HPDE6-E6E7 (cell line): Measurements from ENCODE around the gene MTUS2.
"Not testable (repeated sequence)": the region's sequence is repeated elsewhere in the genome, so short reads cannot be mapped to it uniquely, and the experiment has no call there.

Experiments
- DNase-seq: peaks from one replicate; pipeline ENCODE4 v3.0.0; 2011; ENCODE audit warnings: missing footprints; ENCODE audit errors: extremely low spot score

The MTUS2 gene

GRCh38 chr13:28958018-28958417, 137.9 kb downstream of the MTUS2 start:
- DNase-seq = no peak

DNA sequence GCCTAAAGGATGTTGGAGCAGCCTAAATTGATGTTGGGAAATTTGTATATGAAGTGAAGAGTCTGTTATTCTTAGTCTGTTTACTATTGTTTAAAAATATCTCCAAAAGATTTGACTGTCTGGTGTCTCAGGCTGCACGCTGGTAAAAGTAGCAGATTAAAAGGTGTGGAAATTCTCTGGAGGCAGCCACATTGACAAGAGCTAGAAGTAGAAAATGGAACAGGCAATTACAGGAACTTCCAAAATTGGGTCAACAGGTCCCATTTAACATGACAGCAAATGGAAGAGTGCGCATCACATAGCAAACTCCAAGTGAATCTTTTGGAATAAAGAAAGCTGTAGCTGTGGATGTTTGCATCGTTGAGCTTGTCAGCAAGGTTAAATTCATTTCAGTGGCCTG, 138.3 kb downstream of the MTUS2 start:
- no peak for DNase-seq

GRCh38 chr13:28964052-28964451, 143.9 kb downstream of the MTUS2 start:
- DNase-seq = no peak

DNA sequence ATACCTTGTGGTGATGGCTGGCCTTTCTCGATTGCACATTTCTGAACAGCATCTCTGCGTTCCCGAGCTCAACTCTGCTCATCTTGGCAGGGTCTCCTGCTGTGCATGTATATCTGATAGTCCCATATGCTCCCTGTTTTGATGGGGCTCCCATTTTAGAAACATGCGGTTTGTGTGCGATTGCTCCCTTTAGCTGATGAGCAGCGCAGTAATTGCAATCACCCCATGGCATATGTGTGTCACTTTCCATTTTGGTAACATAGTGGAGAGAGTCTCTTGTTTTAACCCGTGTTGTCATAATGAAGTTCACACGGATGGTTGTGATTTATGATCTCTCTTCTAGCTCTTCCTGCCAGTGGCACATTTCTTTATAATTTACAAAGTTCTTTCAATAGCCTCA, 144.7 kb downstream of the MTUS2 start:
- no peak for DNase-seq

GRCh38 chr13:28967029-28967915, 147.1 kb downstream of the MTUS2 start:
- DNase-seq = no peak

DNA sequence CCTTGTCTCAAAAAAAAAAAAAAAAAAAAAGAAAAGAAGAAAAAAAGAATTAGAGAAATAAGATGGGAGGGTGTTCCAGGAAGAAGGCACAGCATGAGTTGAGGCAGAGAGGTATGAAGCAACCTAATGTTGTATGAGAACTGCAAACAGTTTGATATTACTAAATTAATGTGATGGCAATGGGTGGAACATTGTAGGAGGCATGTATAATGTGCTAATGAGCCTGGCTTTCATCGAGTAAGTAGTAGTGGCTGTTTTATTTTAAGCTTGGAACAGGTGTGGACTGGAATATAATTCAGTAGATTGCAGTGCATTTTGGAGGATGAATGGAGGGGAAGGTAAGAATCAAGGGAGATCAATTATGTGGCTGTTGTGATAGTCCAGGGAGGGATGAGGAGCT, 156.1 kb downstream of the MTUS2 start:
- DNase-seq = no peak

- DNase-seq = no peak
Observed at GRCh38 chr13:28976636-28977035, 156.5 kb downstream of the MTUS2 start.

DNA sequence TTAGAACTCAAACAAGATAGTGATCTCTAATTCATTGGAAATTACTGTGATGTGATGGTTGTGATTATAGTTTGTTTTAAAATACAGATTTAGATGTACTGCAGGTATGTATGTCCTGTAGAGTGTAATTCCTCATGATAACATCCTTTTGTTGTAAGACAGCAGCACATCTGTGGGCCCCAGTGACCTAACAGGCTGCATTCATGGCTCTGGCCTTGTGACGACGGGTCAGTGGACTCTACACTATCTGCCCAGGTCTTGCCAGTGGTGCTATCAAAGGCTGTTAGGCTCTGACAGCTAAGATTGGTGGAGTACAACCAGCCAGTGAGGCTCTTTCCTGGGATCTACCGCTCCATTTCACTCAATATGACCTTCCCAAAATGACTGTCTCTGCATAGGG, 158.4 kb downstream of the MTUS2 start:
- no peak for DNase-seq

DNA sequence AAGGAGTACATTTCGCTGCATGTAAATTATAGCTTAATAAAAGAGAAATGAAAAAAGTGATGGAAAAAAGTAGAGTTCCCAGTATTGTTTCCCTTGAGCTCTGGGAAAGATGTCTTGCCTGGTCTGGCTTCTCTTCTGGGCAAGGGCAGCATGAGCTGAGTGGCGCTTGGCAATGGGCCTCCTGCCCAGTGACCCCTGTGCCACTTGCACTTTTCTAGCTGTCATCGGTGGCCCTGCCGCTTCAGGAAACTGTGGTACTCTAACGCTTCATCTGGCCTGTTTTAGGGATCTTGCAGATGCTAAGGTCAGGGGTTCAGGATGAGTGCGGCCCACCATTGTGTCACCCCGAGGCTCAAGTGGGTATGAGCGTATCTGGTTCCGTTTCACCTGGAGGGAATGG, 161.4 kb downstream of the MTUS2 start:
- DNase-seq = no peak

- DNase-seq = no peak
Observed at GRCh38 chr13:28983641-28984040, 163.5 kb downstream of the MTUS2 start.

- DNase-seq = no peak
Observed at GRCh38 chr13:28984326-28984725, 164.2 kb downstream of the MTUS2 start.

DNA sequence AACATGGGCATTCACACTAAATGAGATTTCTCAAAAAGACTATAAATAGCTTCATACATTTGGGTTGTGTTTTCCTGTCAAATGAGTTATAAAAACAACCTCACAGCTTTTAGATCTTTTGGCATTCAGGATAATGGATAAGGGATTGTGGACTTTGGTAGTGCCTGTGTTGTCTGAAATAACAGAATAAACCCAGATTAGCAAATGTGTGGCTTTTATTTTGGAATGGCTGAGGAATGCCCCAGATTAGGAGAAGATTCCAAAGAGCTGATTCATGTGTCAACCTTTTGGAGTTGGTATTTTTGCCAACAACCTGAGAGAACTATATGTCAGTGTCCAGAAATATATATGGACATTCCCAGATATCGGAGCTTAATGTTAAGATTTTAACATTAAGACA, 164.7 kb downstream of the MTUS2 start:
- no peak for DNase-seq

- not testable (repeated sequence) for DNase-seq
Observed at GRCh38 chr13:28990378-28990777, 170.2 kb downstream of the MTUS2 start.

- no peak for DNase-seq
Observed at GRCh38 chr13:28991764-28992163, 171.6 kb downstream of the MTUS2 start.

DNA sequence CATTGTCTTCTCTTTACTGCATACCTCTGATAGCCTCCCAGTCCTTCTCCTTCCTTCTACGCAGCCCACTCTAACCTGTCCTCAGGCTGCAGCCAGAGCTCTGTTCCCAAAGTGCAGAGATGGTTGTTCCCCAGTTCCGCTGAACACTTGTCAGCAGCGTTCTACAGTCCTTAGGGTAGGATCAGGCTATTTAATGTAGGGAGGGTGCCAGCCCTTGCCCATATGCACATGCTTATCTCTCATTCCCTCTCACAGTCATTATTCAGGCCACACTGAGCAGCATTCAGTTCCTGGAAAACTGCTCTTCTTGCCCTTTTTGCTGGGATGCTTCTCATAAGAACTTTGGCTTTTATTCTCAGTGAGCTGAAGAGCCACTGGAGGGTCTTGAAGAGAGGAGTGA, 180.7 kb downstream of the MTUS2 start:
- no peak for DNase-seq

GRCh38 chr13:29005035-29005762, 185.1 kb downstream of the MTUS2 start:
- DNase-seq = no peak

DNA sequence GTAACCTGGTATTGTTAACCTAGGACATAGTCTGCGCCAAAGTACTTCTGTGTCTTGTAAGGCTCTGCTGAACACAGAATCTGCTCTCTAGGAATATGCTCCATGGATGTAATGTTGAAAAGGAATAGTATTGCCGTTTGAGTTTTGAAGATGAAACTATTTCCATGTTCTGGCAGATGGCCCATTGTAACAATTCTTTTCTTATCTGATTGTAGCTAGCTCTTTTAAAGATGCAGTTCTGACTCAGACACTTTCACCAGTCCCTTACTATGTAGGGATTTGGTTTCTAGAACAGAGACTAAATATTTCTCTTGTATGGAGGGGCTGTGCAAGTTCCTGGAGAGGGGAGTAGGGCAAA, 185.6 kb downstream of the MTUS2 start:
- no peak for DNase-seq

- DNase-seq = no peak
Observed at GRCh38 chr13:29006359-29006850, 186.3 kb downstream of the MTUS2 start.

DNA sequence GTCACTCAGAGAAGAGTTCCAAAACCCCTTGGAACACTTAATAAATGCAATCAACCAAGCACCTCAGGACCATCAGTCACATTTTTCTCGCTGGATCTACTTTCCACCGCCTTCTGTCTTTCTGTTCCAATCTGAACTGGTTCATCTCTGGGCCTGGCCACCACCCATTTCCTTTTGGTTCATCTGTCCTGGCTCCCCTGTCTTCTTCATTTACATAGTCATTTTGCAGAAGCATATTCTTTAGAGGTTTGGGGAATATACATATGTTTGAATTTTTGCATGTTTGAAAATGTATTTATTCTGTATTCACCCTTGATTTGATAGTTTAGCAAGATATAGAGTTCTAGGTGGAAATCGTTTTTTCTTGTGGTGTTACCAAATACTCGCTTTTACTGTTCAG, 188.2 kb downstream of the MTUS2 start:
- DNase-seq = no peak

DNA sequence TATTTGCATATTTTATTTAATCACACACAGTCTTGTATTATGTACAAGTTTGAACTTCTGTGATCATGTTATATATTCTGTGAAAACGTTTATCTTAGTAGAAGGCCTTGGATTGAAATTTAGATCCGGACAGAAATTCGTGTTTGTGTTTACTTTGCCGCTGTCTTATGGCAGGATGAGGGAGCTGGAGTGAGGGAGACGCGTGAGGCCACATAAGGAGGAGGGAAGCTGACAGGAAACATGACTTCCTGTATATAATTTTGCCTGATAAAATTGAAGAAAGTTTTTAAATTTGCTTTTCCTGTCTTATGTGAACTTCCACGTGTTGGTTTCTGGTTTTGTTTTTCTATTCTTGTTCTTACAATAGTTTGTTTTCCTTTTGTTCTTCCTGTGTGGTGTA, 200.2 kb downstream of the MTUS2 start:
- no peak for DNase-seq

DNA sequence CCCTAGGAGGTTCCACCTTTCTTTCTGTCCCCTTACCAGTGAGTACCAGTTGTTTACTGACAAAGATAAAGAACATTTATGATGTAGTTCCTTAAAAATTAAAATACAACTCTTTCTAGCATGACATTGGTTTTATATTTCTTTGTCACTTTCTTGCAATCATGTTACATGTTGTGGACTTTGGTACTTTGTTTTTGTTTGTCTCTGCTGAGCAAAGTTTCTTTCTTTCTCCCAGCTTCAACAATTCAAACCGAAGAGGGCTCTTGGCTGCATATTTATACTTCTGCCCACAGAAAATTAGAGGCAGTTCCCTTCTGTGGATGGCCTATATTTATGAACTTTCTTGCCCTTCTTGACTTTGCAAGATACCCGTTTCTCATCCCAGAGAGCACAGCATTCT, 201.2 kb downstream of the MTUS2 start:
- no peak for DNase-seq

- no peak for DNase-seq
Observed at GRCh38 chr13:29021717-29022116, 201.6 kb downstream of the MTUS2 start.

GRCh38 chr13:29022410-29022809, 202.3 kb downstream of the MTUS2 start:
- DNase-seq = no peak
